Activated CD4-positive, alpha-beta T cell treated with anti-CD3 and anti-CD28 coated beads for 4 hours (primary cell): ENCODE measurements around the gene USP17L22.
A peak's percentile ranks its signal among the peaks of the same experiment; 100 is the strongest.
"Not testable (repeated sequence)": the region's sequence is repeated elsewhere in the genome, so short reads cannot be mapped to it uniquely, and the experiment has no call there.

Source experiments
- DNase-seq, 2 donors: peaks; one replicate each; pipeline ENCODE4 v3.0.0-alpha.2; 2020

USP17L22 gene

DNA sequence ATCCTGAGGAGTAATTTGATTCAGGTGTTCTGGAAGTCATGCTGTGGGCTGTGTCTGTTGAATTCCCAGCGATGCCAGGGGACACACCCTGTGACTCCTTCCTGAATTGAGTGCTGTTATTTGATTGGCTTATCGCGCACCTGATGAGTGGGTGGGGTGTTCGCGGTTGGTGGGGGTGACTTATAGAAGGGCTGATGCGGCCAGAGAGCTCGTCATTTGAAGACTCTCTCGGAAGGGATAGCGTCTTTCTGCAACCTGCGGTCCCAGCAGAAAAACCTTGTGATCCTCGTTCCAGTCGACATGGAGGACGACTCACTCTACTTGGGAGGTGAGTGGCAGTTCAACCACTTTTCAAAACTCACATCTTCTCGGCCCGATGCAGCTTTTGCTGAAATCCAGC is at the start of gene USP17L22:
TSS of gene USP17L22 (plus strand) at position 301 of the 400 bp plus-strand sequence. CDS start at position 301, 0 bp downstream.
- DNase-seq, result not testable (repeated sequence)

DNA sequence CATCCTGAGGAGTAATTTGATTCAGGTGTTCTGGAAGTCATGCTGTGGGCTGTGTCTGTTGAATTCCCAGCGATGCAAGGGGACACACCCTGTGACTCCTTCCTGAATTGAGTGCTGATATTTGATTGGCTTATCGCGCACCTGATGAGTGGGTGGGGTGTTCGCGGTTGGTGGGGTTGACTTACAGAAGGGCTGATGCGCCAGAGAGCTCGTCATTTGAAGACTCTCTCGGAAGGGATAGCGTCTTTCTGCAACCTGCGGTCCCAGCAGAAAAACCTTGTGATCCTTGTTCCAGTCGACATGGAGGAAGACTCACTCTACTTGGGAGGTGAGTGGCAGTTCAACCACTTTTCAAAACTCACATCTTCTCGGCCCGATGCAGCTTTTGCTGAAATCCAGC is 47.6 kb upstream of the USP17L22 start, which contains the start of gene USP17L12:
TSS of gene USP17L12 (plus strand) at position 301 of the 400 bp plus-strand sequence. CDS start at position 301, 0 bp downstream.
- not testable (repeated sequence) for DNase-seq

DNA sequence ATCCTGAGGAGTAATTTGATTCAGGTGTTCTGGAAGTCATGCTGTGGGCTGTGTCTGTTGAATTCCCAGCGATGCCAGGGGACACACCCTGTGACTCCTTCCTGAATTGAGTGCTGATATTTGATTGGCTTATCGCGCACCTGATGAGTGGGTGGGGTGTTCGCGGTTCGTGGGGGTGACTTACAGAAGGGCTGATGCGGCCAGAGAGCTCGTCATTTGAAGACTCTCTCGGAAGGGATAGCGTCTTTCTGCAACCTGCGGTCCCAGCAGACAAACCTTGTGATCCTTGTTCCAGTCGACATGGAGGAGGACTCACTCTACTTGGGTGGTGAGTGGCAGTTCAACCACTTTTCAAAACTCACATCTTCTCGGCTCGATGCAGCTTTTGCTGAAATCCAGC is 42.8 kb upstream of the USP17L22 start, which contains the start of gene USP17L13:
TSS of gene USP17L13 (plus strand) at position 301 of the 400 bp plus-strand sequence. CDS start at position 301, 0 bp downstream.
- DNase-seq, result not testable (repeated sequence)

DNA sequence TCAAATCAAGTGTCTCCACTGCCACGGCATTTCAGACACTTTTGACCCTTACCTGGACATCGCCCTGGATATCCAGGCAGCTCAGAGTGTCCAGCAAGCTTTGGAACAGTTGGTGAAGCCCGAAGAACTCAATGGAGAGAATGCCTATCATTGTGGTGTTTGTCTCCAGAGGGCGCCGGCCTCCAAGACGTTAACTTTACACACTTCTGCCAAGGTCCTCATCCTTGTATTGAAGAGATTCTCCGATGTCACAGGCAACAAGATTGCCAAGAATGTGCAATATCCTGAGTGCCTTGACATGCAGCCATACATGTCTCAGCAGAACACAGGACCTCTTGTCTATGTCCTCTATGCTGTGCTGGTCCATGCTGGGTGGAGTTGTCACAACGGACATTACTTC is 37.2 kb upstream of the USP17L22 start:
- DNase-seq, result not testable (repeated sequence)

DNA sequence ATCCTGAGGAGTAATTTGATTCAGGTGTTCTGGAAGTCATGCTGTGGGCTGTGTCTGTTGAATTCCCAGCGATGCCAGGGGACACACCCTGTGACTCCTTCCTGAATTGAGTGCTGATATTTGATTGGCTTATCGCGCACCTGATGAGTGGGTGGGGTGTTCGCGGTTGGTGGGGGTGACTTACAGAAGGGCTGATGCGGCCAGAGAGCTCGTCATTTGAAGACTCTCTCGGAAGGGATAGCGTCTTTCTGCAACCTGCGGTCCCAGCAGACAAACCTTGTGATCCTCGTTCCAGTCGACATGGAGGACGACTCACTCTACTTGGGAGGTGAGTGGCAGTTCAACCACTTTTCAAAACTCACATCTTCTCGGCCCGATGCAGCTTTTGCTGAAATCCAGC is 33.3 kb upstream of the USP17L22 start, which contains the start of gene USP17L15:
TSS of gene USP17L15 (plus strand) at position 301 of the 400 bp plus-strand sequence. CDS start at position 301, 0 bp downstream.
- not testable (repeated sequence) for DNase-seq

- not testable (repeated sequence) for DNase-seq
These were observed 29.0 kb upstream of the USP17L22 start for GRCh38 chr4:9238461-9238860.

DNA sequence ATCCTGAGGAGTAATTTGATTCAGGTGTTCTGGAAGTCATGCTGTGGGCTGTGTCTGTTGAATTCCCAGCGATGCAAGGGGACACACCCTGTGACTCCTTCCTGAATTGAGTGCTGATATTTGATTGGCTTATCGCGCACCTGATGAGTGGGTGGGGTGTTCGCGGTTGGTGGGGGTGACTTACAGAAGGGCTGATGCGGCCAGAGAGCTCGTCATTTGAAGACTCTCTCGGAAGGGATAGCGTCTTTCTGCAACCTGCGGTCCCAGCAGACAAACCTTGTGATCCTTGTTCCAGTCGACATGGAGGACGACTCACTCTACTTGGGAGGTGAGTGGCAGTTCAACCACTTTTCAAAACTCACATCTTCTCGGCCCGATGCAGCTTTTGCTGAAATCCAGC is 23.8 kb upstream of the USP17L22 start, which contains the start of gene USP17L17:
TSS of gene USP17L17 (plus strand) at position 301 of the 400 bp plus-strand sequence. CDS start at position 301, 0 bp downstream.
- not testable (repeated sequence) for DNase-seq

- DNase-seq, result peak; percentile 0 to 2
These were observed 19.3 kb upstream of the USP17L22 start, which contains the start of gene USP17L18 for GRCh38 chr4:9247953-9248680. TSS of gene USP17L18 (plus strand) at chr4:9248630. CDS start at chr4:9248630, 0 bp downstream.

- not testable (repeated sequence) for DNase-seq
These were observed 14.3 kb upstream of the USP17L22 start, which contains the start of gene USP17L19 for GRCh38 chr4:9253078-9253477. TSS of gene USP17L19 (plus strand) at chr4:9253378. CDS start at chr4:9253378, 0 bp downstream.

DNA sequence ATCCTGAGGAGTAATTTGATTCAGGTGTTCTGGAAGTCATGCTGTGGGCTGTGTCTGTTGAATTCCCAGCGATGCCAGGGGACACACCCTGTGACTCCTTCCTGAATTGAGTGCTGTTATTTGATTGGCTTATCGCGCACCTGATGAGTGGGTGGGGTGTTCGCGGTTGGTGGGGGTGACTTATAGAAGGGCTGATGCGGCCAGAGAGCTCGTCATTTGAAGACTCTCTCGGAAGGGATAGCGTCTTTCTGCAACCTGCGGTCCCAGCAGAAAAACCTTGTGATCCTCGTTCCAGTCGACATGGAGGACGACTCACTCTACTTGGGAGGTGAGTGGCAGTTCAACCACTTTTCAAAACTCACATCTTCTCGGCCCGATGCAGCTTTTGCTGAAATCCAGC is 9.6 kb upstream of the USP17L22 start, which contains the start of gene USP17L20:
TSS of gene USP17L20 (plus strand) at position 301 of the 400 bp plus-strand sequence. CDS start at position 301, 0 bp downstream.
- DNase-seq, result not testable (repeated sequence)

- DNase-seq, result not testable (repeated sequence)
These were observed 4.8 kb upstream of the USP17L22 start, which contains the start of gene USP17L21 for GRCh38 chr4:9262572-9262971. TSS of gene USP17L21 (plus strand) at chr4:9262872. CDS start at chr4:9262872, 0 bp downstream.

DNA sequence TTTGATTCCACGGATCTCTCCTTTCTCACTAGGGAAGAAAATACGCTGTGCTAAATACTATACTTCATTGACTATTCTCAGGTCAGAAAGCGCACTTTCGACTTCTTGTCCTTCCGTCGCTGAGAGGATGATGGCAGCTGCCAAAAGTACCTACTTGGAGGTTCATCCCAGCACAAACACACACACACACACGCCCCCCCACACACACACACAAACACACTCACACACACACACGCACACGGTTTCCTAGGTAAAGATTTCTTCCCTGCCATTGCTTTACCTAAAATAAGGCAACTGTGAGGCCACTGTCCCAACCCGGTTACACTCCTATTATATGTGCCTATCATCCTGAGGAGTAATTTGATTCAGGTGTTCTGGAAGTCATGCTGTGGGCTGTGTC is 4.3 kb downstream of the USP17L22 start:
- peak; percentile 0 to 1 for DNase-seq
